ENCODE data around the gene MCMBP. TPM values are rescaled to one million over a fixed set of nuclear protein-coding genes. Genes with fewer than 3 reads are reported as not detected.

The MCMBP gene
- total RNA-seq, 4 donors from 2014 or later = 45.7 to 72.3 (median 59.2) TPM

GRCh38 chr10:119867317-119867716, 5.3 kb downstream of the MCMBP start:
- no peak for DNase-seq (ENCODE audit: low spot score in 2 of 2)
- Histone ChIP-seq H3K4me1 (peaks cover 0 to 45% (median 26%) of the 10 kb centered on the region in 4 donors), H3K9me3 (peaks cover 0 to 6% (median 0%) of the 10 kb centered on the region in 4 donors), H3K4me3 (no peak overlapping the region), H3K36me3 (no peaks in the 10 kb centered on the region), H3K27me3 (no peaks in the 10 kb centered on the region), H3K27ac (no peak overlapping the region)
- 73 to 74% methylated on average over 7 of the region's 7 CpGs for WGBS, 2 donors
- TF ChIP-seq CTCF (IDR thresholded peaks at IDR 0.05) (no peak), EP300 (IDR thresholded peaks at IDR 0.05) (no peak), POLR2A (IDR thresholded peaks at IDR 0.05) (no peak)

- Histone ChIP-seq H3K9me3 (peaks cover 0 to 6% (median 0%) of the 10 kb centered on the region in 4 donors), H3K36me3 (peaks cover 0 to 6% (median 0%) of the 10 kb centered on the region in 3 donors), H3K4me1 (peaks cover 0 to 40% (median 18%) of the 10 kb centered on the region in 4 donors), H3K27ac (no peak overlapping the region), H3K27me3 (no peaks in the 10 kb centered on the region), H3K4me3 (no peak overlapping the region)
- 90 to 92% methylated on average over 6 of the region's 6 CpGs for WGBS, 2 donors
- TF ChIP-seq CTCF (IDR thresholded peaks at IDR 0.05) = no peak
- TF ChIP-seq EP300 (IDR thresholded peaks at IDR 0.05) = no peak
- TF ChIP-seq POLR2A (IDR thresholded peaks at IDR 0.05) = no peak
- no peak for DNase-seq (ENCODE audit: low spot score in 2 of 2)
Measured at GRCh38 chr10:119865699-119866240, 6.9 kb downstream of the MCMBP start.

GRCh38 chr10:119863951-119864565, 8.6 kb downstream of the MCMBP start:
- Histone ChIP-seq H3K9me3 (peaks cover 0 to 6% (median 0%) of the 10 kb centered on the region in 4 donors), H3K36me3 (peaks cover 0 to 6% (median 0%) of the 10 kb centered on the region in 3 donors), H3K4me1 (peaks cover 0 to 37% (median 5%) of the 10 kb centered on the region in 4 donors), H3K27ac (no peak overlapping the region), H3K4me3 (no peak overlapping the region), H3K27me3 (no peaks in the 10 kb centered on the region)
- no peak for TF ChIP-seq POLR2A (IDR thresholded peaks at IDR 0.05)
- TF ChIP-seq EP300 (IDR thresholded peaks at IDR 0.05) = no peak
- no peak for TF ChIP-seq CTCF (IDR thresholded peaks at IDR 0.05)
- WGBS, 2 donors = 49 to 57% methylated on average over 3 to 4 of the region's 4 CpGs
- no peak for DNase-seq (ENCODE audit: low spot score in 2 of 2)

- Histone ChIP-seq H3K36me3 (peaks cover 0 to 14% (median 0%) of the 10 kb centered on the region in 3 donors), H3K9me3 (peaks cover 0 to 6% (median 0%) of the 10 kb centered on the region in 4 donors), H3K4me3 (no peak overlapping the region), H3K4me1 (peaks cover 0 to 23% (median 0%) of the 10 kb centered on the region in 4 donors), H3K27ac (no peak overlapping the region), H3K27me3 (no peaks in the 10 kb centered on the region)
- WGBS, 2 donors = 83 to 84% methylated on average over 1 of the region's 1 CpG
- no peak for TF ChIP-seq POLR2A (IDR thresholded peaks at IDR 0.05)
- no peak for TF ChIP-seq CTCF (IDR thresholded peaks at IDR 0.05)
- no peak for TF ChIP-seq EP300 (IDR thresholded peaks at IDR 0.05)
- DNase-seq (ENCODE audit: low spot score in 2 of 2) = no peak
Measured at GRCh38 chr10:119862524-119862923, 10.1 kb downstream of the MCMBP start.

- Histone ChIP-seq H3K36me3 (peaks cover 0 to 26% (median 0%) of the 10 kb centered on the region in 3 donors), H3K27ac (no peak overlapping the region), H3K4me1 (peaks cover 0 to 19% (median 0%) of the 10 kb centered on the region in 4 donors), H3K27me3 (no peaks in the 10 kb centered on the region), H3K4me3 (no peak overlapping the region), H3K9me3 (peaks cover 0 to 6% (median 0%) of the 10 kb centered on the region in 4 donors)
- WGBS, 2 donors = 58 to 65% methylated on average over 7 of the region's 7 CpGs
- no peak for DNase-seq (ENCODE audit: low spot score in 2 of 2)
- TF ChIP-seq EP300 (IDR thresholded peaks at IDR 0.05) = no peak
- TF ChIP-seq POLR2A (IDR thresholded peaks at IDR 0.05) = no peak
- TF ChIP-seq CTCF (IDR thresholded peaks at IDR 0.05) = no peak
Measured at GRCh38 chr10:119860866-119861607, 11.6 kb downstream of the MCMBP start.
